ENCODE results near the gene UVRAG.
A peak's percentile ranks its signal among the peaks of the same experiment; 100 is the strongest.

UVRAG gene

GRCh38 chr11:75814677-75815344 lies at the start of gene UVRAG:
UVRAG (plus strand) TSS chr11:75815210; CDS start chr11:75815408, 198 bp downstream.
- DNase-seq (ENCODE audit: low spot score) = peak; percentile 99

DNA sequence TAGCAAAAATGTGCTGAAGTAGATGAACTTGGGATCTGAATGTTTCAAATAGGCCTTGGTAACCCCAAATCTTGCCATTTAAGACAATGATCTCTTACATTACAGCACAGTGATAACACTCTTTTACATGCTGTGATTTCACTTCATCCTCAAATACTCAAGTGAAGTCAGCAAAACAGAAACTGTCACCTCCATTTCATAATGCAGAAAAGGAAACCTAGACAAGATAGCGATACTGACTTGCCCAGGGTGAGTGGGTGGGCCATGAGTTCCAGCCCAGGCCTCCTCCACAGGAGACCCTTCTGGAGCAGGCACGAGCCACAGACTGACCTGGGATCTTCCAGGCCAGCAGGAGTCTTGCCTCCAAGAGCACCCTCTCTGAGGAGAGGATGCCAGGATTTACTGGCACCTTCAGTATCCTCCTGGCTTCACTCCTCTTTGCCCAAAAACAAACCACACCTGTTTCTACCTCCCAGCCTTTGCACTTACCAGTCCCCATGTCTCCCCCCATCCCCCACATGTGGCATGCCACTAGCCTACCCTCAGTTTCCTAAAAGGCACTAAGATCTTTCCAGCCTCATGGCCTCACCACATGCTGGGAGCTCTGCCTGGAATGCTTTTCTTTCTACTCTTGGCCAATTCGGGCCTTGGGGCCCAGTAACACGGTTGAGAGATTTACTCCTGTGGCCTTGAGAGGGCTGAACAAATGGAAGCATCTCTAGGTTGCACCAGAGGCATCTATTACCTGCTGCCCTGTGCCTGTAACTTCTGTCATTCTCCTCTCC lies 48.4 kb upstream of the UVRAG start:
- DNase-seq (ENCODE audit: low spot score) = no peak

- no peak for DNase-seq (ENCODE audit: low spot score)
Measured at GRCh38 chr11:75767228-75767572, 47.8 kb upstream of the UVRAG start.

- no peak for DNase-seq (ENCODE audit: low spot score)
Measured at GRCh38 chr11:75767793-75768111, 47.3 kb upstream of the UVRAG start.

- DNase-seq (ENCODE audit: low spot score) = peak; percentile 58
Measured at GRCh38 chr11:75768112-75768908, 46.7 kb upstream of the UVRAG start, which contains the start of gene DGAT2. DGAT2 (plus strand) TSS chr11:75768778; CDS start chr11:75768992, 214 bp downstream.

GRCh38 chr11:75768909-75769771 lies 45.9 kb upstream of the UVRAG start:
- DNase-seq (ENCODE audit: low spot score) = no peak

DNA sequence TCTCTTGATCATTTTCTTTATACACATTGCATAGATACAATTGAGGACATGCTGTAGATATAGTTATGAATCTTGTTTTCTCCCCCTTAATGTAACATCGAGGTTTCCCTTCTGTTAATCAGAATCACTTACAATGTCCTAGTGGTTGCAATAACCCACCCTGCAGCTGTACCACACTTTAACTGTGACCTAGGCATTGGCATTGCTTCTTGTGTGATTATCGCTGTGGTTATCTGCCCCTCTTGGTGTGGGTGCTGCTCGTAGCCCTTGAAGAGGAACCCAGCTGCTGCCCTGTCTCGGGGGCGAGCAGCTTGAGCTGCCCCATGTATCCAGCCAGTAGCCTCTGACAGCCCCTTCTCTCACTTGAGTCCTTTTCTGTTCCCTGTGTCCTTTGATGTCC lies 44.9 kb upstream of the UVRAG start:
- no peak for DNase-seq (ENCODE audit: low spot score)

DNA sequence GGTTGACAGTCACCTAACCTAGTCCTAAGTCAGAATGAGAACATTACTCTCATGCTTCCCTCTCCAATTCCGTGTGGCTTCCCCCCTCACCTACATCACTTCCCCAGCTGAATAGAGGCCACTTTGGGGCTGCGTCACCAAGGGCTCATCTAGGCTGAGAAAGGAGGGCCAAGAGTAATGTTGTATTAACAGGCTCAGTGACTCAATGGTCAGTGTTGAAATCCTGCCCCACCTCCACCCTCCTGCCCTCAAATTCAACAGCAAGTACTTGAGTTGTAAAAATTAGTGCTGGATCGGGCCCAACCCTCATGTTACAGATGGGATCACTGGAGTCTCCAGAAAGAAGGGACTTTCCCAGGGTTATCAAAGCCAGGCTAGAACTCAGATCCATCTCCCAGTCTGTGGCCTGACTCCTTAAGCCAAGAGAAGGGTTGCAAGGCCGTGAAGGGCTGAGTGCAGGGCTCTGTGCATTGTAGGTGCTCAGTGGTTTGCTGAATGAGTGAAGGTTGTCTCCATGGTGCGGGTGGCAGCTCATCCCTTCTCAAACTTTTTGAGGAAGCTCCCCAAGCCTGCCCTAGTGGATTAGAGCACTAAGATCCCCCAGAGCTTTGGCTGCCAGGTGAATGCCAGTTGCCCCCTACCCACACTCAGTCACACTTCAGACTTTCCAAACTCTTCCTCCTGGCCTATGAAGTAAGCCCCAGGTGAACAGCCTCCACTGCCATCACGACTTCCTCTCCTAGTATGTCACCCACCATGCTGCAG lies 43.2 kb upstream of the UVRAG start:
- DNase-seq (ENCODE audit: low spot score) = no peak

- DNase-seq (ENCODE audit: low spot score) = no peak
Measured at GRCh38 chr11:75773595-75774353, 41.2 kb upstream of the UVRAG start.

DNA sequence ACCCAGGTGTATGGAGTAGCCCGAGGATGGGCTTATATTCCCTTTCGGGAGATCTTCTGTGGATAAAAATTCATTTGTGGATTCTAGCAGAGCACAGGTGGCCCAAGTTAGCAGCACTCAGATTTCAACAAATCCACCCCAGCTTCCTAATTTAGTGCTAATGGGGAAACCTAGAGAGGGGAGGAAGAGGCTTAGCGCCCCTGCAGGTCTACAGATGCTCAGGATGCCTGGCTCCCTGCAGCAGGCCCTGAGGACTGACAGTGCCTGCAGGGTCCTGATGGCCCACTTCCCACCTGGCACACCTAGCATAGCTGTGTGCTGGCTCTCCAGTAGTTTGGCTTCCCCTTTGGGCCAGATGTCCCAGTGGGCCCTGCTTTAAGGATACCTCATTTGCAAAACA lies 40.0 kb upstream of the UVRAG start:
- DNase-seq (ENCODE audit: low spot score) = no peak

DNA sequence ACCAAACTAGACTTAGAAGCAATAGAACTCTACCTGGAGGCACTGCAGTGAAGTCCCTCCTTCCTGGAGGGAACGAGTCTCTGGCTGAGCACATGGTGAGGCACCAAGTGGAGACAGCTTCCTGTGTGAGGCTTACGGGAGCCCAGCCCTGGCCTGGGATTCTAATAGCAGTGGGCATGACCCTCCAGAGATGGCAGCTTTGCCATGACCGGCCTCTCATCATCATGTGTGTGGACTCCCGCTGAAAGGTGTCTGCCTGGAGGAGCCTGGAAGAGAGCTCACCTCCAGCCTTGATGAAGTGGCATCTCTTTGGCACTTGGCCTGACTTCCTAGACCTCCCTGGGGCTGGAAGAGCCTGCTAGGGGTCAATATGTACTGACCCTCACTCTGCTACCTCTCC lies 38.5 kb upstream of the UVRAG start:
- no peak for DNase-seq (ENCODE audit: low spot score)

GRCh38 chr11:75777461-75778110 lies 37.4 kb upstream of the UVRAG start:
- DNase-seq (ENCODE audit: low spot score) = no peak

DNA sequence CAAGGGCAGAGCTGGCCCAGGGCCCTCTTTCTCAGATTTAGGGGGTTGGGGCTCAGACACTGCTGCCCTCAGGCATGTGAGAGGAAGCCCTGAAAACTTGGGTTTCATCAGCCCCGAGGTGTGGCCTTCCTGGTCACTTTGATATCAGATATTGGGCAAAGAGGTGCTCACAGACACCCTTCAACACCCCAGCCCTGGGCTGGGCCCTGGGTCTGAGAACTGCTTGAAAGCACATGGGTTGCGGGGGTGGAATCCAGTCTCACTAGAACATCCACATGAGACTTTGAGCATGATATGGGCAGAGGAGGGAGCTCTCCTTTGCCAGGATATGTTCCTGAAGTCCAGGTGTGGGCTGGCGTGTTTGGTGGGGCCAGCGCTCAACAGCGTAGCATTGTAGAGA lies 36.0 kb upstream of the UVRAG start:
- no peak for DNase-seq (ENCODE audit: low spot score)

DNA sequence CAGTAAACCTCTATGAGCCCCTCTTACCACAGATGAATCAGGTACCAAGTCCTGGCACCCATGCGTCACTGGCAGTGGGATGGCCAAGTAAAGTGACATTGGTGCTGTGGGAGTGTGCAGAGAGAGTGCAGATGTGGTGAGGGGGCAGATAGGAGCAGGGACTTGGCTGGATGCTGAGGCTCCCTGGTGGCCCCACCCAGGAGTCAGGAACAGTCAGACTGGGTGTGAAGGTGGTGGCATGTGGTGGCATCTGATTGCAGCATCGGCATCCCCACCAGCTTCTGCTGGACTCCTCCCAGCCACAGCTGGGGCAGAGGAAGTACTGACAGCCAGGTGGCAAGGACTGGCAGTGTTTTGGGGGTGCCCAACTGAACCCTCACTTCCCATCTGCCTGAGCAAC lies 35.0 kb upstream of the UVRAG start:
- no peak for DNase-seq (ENCODE audit: low spot score)

DNA sequence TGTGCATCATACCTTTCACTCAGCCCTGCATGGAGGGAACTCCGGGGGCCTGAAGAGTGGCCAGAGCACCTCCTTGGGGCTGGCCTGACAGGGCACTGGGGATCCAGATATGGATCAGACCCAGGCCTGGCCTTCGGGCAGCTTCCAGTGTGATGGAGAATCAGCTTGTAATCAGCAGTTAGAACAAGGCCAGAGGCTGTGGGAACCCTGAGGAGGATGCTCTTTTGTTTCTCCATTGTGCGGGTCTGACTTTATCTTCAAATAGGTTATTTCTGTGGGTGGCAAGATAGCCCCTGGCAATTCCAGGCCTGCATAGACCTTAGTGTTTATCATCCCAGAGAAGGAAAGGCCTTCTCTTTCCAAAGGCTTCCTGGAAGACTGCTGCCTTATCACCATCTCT lies 34.1 kb upstream of the UVRAG start:
- DNase-seq (ENCODE audit: low spot score) = no peak

- no peak for DNase-seq (ENCODE audit: low spot score)
Measured at GRCh38 chr11:75781296-75781695, 33.7 kb upstream of the UVRAG start.

GRCh38 chr11:75781831-75782230 lies 33.2 kb upstream of the UVRAG start:
- DNase-seq (ENCODE audit: low spot score) = no peak

DNA sequence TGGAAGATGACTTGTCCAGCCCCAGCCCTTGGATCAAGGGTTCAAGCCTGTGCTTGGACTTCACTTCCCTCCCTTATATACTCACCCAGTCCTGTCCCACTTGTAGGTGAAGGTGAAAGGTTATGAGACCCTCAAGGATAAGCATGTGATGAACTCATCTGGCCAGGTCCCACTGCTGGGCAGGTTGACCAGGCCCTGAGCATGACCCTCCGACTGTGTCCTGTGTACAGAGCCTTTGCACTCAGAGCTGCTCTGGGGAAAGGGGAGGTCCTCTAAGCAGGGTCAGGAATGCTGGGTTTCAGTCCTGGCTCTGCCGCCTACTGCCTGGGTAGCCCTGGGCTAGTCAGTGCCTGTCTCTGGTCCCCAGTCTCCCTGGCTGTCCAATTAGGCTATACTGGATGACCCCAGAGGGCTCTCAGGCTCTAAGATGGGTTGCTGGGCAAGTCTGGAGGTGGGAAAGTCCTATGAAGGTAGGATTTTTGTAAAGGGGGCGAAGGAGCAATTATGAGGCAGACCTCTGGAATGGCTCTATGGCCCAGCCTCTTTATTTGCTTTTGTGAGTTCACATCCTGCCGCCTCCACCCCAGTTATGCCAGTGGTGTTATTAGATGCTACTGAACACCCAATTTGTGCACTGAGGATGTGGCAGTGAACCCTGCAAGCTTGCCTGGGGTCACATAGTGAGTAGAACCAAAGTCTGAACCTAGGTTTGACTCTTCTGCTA lies 32.3 kb upstream of the UVRAG start:
- no peak for DNase-seq (ENCODE audit: low spot score)

- no peak for DNase-seq (ENCODE audit: low spot score)
Measured at GRCh38 chr11:75783416-75784084, 31.5 kb upstream of the UVRAG start.

Data from CD4-positive, alpha-beta T cell treated with Interleukin-15 for 4 hours (primary cell).